Measurements from ENCODE around the gene VMO1. TPM values are rescaled to one million over a fixed set of nuclear protein-coding genes. Genes with fewer than 3 reads are reported as not detected.

The VMO1 gene
- total and polyA plus RNA-seq, 4 donors, result 1.7 to 9.1 (median 3.9) TPM

DNA sequence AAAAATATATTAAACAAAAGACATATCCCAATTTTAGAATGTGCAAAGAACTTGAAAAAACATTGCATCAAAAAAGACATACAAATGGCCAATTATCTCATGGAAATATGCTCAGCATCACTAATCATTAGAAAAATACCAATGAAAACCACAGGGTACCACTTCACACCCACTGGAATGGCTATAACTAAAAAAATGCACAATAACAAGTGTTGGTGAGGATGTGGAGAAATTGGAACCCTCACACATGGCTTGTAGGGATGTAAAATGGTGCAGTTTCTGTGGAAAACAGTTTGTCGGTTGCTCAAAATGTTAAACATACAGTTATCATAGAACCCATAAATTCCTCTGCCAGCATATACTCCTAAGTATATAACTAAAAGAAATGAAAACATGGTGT lies 9.0 kb upstream of the VMO1 start:
- WGBS, result 99% methylated on average over 1 of the region's 1 CpG
- Histone ChIP-seq H3K4me3 (ENCODE audit: low read depth in 1 of 3, low read length in 3 of 3) (no peak overlapping the region), H3K27me3 (ENCODE audit: control insufficient read depth in 4 of 4, insufficient read depth in 4 of 4, low read length in 3 of 4) (no peaks in the 10 kb centered on the region), H3K27ac (ENCODE audit: low read depth in 1 of 2, low read length in 2 of 2) (no peak overlapping the region), H3K4me1 (ENCODE audit: control insufficient read depth in 4 of 4, insufficient read depth in 4 of 4, low read length in 3 of 4) (peaks cover 4 to 20% (median 16%) of the 10 kb centered on the region in 4 donors), H3K36me3 (ENCODE audit: control insufficient read depth in 4 of 4, insufficient read depth in 3 of 4, low read depth in 1 of 4, low read length in 3 of 4) (peaks cover 6 to 20% (median 16%) of the 10 kb centered on the region in 4 donors), H3K9ac (ENCODE audit: low read depth in 1 of 2, low read length in 2 of 2) (no peak overlapping the region), H3K9me3 (ENCODE audit: control insufficient read depth in 4 of 4, low read length in 3 of 4) (no peaks in the 10 kb centered on the region)
- peak; percentile 1 for TF ChIP-seq HNF4G (IDR thresholded peaks at IDR 0.05)
- no peak for TF ChIP-seq JUND (IDR thresholded peaks at IDR 0.05)
- no peak for DNase-seq (ENCODE audit: low spot score)

DNA sequence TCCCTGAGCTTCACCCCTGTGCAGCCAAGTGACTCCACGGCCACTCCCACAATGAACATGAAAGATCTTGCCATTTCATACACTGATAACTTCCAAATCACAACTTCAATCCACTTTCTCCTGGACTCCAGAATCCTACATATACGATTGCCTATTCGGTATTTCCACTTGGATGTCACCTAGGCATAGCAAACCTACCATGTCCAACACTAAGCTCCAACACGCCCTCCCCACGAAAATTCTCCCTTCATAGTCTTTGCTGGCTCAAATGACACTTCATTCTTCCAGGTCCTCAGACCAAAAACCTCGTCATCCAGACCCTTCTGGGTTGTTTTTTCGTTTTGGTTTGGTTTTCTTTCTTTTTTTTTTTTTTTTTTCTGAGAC lies 4.5 kb upstream of the VMO1 start:
- 68% methylated on average over 7 of the region's 7 CpGs for WGBS
- H3K36me3 ChIP-seq (ENCODE audit: control insufficient read depth in 4 of 4, insufficient read depth in 3 of 4, low read depth in 1 of 4, low read length in 3 of 4), result no peaks in the 10 kb centered on the region
- peak overlapping the region; percentile 76 to 94 for H3K27ac ChIP-seq (ENCODE audit: low read depth in 1 of 2, low read length in 2 of 2)
- no peaks in the 10 kb centered on the region for H3K27me3 ChIP-seq (ENCODE audit: control insufficient read depth in 4 of 4, insufficient read depth in 4 of 4, low read length in 3 of 4)
- TF ChIP-seq, protein P1, sequence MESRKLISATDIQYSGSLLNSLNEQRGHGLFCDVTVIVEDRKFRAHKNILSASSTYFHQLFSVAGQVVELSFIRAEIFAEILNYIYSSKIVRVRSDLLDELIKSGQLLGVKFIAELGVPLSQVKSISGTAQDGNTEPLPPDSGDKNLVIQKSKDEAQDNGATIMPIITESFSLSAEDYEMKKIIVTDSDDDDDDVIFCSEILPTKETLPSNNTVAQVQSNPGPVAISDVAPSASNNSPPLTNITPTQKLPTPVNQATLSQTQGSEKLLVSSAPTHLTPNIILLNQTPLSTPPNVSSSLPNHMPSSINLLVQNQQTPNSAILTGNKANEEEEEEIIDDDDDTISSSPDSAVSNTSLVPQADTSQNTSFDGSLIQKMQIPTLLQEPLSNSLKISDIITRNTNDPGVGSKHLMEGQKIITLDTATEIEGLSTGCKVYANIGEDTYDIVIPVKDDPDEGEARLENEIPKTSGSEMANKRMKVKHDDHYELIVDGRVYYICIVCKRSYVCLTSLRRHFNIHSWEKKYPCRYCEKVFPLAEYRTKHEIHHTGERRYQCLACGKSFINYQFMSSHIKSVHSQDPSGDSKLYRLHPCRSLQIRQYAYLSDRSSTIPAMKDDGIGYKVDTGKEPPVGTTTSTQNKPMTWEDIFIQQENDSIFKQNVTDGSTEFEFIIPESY (IDR thresholded peaks at IDR 0.05), result no peak
- no peak for TF ChIP-seq JUND (IDR thresholded peaks at IDR 0.05)
- no peak for TF ChIP-seq EGR1 (IDR thresholded peaks at IDR 0.05; ENCODE audit: low read depth in 2 of 2)
- TF ChIP-seq HNF4A (conservative IDR thresholded peaks at IDR 0.05), result no peak
- TF ChIP-seq FOXA1 (IDR thresholded peaks at IDR 0.05), result no peak
- no peak for TF ChIP-seq RAD21 (IDR thresholded peaks at IDR 0.05)
- no peak for TF ChIP-seq YY1 (IDR thresholded peaks at IDR 0.05)
- TF ChIP-seq TAF1 (conservative IDR thresholded peaks at IDR 0.05), result no peak
- TF ChIP-seq GABPA (IDR thresholded peaks at IDR 0.05 in 1 of 2, conservative IDR thresholded peaks at IDR 0.05 in 1 of 2), result no peak
- TF ChIP-seq HNF4G (IDR thresholded peaks at IDR 0.05), result no peak
- TF ChIP-seq, protein P2, sequence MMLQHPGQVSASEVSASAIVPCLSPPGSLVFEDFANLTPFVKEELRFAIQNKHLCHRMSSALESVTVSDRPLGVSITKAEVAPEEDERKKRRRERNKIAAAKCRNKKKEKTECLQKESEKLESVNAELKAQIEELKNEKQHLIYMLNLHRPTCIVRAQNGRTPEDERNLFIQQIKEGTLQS (IDR thresholded peaks at IDR 0.05), result no peak
- TF ChIP-seq NR2F2 (IDR thresholded peaks at IDR 0.05), result no peak
- TF ChIP-seq, protein P3, sequence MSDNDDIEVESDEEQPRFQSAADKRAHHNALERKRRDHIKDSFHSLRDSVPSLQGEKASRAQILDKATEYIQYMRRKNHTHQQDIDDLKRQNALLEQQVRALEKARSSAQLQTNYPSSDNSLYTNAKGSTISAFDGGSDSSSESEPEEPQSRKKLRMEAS (IDR thresholded peaks at IDR 0.05), result no peak
- TF ChIP-seq, protein P4, sequence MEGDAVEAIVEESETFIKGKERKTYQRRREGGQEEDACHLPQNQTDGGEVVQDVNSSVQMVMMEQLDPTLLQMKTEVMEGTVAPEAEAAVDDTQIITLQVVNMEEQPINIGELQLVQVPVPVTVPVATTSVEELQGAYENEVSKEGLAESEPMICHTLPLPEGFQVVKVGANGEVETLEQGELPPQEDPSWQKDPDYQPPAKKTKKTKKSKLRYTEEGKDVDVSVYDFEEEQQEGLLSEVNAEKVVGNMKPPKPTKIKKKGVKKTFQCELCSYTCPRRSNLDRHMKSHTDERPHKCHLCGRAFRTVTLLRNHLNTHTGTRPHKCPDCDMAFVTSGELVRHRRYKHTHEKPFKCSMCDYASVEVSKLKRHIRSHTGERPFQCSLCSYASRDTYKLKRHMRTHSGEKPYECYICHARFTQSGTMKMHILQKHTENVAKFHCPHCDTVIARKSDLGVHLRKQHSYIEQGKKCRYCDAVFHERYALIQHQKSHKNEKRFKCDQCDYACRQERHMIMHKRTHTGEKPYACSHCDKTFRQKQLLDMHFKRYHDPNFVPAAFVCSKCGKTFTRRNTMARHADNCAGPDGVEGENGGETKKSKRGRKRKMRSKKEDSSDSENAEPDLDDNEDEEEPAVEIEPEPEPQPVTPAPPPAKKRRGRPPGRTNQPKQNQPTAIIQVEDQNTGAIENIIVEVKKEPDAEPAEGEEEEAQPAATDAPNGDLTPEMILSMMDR (IDR thresholded peaks at IDR 0.05; ENCODE audit: low read depth, low read length, missing input control), result no peak
- TF ChIP-seq FOXA2 (IDR thresholded peaks at IDR 0.05), result no peak
- TF ChIP-seq SP1 (IDR thresholded peaks at IDR 0.05), result no peak
- no peak for TF ChIP-seq RXRA (IDR thresholded peaks at IDR 0.05)
- TF ChIP-seq, protein P5, sequence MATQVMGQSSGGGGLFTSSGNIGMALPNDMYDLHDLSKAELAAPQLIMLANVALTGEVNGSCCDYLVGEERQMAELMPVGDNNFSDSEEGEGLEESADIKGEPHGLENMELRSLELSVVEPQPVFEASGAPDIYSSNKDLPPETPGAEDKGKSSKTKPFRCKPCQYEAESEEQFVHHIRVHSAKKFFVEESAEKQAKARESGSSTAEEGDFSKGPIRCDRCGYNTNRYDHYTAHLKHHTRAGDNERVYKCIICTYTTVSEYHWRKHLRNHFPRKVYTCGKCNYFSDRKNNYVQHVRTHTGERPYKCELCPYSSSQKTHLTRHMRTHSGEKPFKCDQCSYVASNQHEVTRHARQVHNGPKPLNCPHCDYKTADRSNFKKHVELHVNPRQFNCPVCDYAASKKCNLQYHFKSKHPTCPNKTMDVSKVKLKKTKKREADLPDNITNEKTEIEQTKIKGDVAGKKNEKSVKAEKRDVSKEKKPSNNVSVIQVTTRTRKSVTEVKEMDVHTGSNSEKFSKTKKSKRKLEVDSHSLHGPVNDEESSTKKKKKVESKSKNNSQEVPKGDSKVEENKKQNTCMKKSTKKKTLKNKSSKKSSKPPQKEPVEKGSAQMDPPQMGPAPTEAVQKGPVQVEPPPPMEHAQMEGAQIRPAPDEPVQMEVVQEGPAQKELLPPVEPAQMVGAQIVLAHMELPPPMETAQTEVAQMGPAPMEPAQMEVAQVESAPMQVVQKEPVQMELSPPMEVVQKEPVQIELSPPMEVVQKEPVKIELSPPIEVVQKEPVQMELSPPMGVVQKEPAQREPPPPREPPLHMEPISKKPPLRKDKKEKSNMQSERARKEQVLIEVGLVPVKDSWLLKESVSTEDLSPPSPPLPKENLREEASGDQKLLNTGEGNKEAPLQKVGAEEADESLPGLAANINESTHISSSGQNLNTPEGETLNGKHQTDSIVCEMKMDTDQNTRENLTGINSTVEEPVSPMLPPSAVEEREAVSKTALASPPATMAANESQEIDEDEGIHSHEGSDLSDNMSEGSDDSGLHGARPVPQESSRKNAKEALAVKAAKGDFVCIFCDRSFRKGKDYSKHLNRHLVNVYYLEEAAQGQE (IDR thresholded peaks at IDR 0.05), result no peak
- peak overlapping the region; percentile 46 to 78 (median 71) for H3K4me3 ChIP-seq (ENCODE audit: low read depth in 1 of 3, low read length in 3 of 3)
- no peaks in the 10 kb centered on the region for H3K9me3 ChIP-seq (ENCODE audit: control insufficient read depth in 4 of 4, low read length in 3 of 4)
- DNase-seq (ENCODE audit: low spot score), result no peak
- H3K4me1 ChIP-seq (ENCODE audit: control insufficient read depth in 4 of 4, insufficient read depth in 4 of 4, low read length in 3 of 4), result peaks cover 3 to 37% (median 22%) of the 10 kb centered on the region in 4 donors
- peak overlapping the region in 1 of 2 donors; percentile 79 for H3K9ac ChIP-seq (ENCODE audit: low read depth in 1 of 2, low read length in 2 of 2)

All from liver (tissue), 9 donors.